NCI-H2196 treated with DMSO at 0.1 percent for 48 hours (cell line): ENCODE measurements around the gene NT5DC3.
A peak's percentile ranks its signal among the peaks of the same experiment; 100 is the strongest.

ENCODE experiments used
- DNase-seq: peaks from one replicate; lab custom pipeline; 2025; ENCODE audit not compliant: unreplicated experiment; lab: John Stamatoyannopoulos, UW

The NT5DC3 gene

DNA sequence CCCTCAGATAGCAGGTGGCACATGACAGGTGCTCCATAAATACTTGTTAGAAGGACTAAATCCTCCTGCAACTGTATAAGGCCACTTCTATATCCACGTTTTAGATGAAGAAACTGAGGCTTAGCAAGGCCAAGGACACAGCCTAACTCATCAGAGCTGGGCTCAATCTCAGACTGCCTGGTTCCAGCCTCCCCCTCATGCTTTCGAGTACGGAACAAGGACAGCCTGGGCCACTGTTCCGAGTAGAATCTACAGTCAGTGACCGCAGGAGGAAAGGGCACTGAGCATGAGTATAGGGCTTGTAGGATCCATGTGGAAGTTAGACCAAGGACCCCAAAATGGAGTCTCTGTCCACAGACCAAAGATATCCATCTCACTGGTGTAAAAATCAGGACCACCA is 84.6 kb downstream of the NT5DC3 start:
- no peak for DNase-seq

DNA sequence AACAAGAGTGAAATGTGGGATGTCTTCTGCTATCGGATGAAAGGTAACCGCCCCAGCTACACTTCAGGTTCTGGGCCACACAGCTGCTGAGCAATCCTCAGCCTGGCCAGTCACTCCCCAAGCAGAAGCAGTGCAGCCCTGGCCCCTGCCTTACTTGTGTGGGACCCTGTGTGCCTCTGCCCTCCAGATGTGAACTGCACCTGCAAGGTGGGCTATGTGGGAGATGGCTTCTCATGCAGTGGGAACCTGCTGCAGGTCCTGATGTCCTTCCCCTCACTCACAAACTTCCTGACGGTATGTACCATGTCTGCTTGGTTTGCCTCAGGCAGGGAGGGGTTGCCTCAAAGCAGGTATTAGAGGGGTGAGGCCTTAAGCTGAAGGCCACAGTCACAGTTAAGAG is 85.6 kb downstream of the NT5DC3 start:
- DNase-seq, result no peak

DNA sequence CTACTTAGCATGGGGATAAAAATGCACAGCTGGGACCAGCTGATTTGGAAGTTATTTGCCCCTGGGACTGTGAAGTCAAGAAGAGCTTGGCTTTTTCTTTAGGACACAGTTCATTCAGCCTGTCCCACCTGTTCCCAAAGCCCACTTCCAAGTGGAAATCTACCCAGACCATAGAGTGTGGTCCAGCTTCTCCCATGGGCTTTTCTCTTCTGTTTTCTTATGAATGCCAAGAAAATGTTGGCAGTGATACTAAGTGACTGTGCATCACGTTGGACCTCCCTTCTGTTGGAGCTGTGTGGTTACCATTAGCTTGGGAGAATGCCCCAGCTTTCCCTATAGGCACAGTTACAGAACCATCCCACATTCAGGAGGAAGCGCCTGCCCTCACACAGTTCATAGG is 89.4 kb downstream of the NT5DC3 start:
- DNase-seq, result no peak

DNA sequence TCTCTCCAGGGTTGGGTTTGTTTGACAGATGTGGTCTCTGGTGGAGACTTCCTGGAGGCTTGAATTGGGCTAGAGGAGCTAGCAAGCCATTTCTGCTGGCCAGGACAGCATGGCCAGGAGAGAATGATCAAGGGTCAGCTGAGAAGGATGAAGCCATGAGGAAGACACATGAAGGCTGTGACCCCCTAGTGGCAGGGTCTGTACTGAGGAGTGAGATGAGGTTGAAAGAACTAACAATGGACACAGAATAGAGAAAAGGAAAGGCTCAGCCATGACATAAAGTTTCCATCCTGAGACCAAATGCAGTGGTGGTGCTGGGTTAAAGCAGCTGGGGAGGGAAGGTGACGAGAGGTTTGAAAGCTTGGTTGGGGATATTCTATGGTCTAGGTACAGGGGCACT is 89.9 kb downstream of the NT5DC3 start:
- no peak for DNase-seq

DNA sequence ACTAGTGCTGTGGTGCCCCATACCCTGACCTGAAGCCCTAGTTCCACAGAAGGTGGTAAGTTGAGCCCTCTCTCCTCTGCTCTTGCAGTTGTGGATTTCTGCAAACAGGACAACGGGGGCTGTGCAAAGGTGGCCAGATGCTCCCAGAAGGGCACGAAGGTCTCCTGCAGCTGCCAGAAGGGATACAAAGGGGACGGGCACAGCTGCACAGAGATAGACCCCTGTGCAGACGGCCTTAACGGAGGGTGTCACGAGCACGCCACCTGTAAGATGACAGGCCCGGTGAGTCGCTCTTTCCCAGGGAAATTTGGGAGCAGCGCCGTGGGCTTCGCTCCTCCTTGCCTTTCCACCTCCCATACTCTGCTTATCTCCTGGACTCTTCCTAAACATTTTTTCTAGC is 92.2 kb downstream of the NT5DC3 start:
- DNase-seq, result no peak

DNA sequence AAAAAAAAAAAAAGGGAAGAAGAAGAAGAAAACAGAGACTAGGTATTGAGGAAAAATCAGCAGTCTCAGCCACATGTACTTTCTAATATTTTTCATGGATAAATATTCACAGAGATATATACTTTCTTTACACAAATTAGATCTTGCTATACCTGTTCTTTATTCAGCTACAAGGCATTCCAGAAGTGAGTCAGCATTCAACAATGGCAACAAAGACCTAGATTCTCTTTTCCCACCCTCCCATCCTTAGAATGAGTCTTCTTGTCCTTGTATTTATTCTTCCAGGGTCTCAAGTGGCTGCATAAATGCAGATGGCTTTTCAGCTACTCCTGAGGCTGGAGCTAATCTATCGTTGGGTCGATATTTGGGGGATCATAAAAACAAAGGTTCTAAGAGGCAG is 93.0 kb downstream of the NT5DC3 start:
- DNase-seq, result no peak

DNA sequence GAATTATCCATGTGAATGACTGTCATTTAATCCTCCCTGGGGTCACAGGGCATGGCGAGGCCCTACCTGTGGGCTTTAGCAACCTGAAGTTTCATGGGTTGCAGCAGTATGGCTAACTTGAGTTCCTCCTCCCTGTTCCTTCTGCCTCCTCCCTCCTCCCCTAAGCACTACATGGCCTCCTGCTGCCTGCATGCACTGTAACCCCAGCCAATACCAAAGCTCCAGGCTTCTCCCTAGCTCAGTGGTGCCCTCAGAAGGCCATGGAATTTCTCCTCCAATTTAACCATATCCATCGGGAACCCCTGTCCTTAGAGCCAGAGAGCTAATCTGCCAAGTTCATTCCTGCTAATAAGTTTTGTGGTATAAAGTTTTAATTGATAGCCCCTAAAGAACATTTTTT is 95.1 kb downstream of the NT5DC3 start:
- DNase-seq, result no peak

DNA sequence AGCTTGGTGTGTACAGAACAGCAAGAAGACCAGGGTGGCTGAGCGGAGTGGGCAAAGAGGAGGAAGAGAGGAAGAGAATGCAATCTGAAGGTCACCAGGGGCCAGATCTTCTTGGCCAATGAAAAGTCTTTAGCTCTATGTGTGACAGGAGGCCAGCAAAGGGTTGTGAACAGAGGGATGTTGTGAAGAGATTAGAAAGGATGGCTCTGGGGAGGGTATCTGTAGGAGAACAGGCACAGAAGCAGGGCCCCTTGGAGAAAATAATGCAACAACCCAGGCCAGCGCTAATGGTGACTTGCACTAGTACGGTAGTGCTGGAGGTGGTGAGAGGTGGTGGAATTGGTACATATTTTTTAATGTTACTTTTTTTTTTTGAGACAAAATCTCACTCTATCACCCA is 97.2 kb downstream of the NT5DC3 start:
- DNase-seq, result no peak

DNA sequence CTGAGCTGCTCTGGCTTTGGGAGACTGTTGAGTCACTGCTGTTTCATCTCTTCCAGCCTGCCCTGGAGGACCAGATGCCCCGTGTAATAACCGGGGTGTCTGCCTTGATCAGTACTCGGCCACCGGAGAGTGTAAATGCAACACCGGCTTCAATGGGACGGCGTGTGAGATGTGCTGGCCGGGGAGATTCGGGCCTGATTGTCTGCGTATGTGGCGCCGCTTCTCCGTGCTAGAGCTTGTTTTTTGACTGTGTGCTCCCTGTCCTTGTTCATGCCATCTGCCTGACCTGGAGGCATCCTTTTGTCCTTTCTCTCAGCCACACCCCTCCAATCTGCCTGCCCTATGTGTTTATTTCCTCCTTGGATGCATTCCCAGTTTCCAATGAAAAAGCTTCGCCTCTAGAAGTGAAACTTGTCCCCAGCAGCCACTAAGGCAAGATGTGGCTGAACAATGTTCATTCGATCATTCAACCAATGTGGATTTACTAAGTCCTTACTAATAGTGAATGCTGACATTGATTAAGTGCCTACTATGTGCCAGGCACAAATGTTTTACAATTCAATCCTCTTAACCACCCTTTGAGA is 98.6 kb downstream of the NT5DC3 start:
- peak; percentile 78 for DNase-seq

DNA sequence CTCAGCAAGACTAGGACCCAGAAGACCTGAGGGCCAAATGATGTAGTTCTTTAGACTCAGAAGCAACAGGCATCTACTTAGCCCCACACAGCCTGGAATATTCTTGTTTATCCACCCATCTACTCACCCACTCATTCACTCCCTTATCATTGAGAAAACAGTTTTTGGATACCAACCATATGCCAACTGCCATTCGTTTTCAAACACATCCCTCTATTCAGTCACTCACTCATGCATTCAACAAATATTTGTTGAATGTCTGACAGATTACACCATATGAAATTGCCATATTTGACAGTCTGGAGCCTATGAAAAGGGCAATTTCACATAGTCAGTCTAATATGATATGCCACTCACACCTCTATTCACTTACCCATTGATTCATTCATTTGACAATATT is 103.2 kb downstream of the NT5DC3 start:
- DNase-seq, result no peak

DNA sequence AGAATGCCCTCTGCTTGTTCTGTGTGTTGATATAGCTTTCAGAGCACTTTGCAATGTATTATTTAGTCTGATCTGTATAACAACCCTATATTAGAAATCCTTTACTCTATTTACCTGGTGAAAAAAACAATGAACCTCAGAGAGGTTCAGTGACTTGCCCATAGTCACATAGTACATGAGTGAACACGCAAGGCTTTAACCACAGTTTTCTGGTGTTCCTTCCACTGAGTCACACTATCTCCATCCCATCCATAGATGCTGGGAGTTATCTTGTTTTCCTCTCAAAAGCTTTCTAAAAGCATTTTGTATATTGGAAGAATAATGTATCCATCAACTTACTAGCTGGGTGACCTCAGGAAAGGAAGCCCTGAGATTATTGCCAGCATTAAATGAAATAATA is 104.5 kb downstream of the NT5DC3 start:
- DNase-seq, result no peak

DNA sequence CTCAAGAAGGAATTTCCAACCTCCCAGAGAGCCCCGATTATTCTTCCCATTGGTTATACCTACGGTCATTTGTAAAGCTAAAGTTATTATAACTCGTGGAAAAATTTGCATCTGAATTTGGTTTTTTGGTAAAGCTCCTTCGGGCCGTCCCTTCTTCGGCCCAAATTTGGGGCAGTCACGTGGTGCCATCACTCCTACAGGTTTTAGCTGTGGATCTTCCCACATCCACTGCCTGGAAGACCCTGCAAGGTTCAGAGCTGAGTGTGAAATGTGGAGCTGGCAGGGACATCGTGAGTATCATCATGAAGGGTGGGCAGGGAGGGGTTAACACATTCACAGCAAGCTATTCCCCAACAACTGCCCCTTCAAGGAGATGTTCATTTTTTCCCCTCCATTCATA is 105.7 kb downstream of the NT5DC3 start:
- no peak for DNase-seq

DNA sequence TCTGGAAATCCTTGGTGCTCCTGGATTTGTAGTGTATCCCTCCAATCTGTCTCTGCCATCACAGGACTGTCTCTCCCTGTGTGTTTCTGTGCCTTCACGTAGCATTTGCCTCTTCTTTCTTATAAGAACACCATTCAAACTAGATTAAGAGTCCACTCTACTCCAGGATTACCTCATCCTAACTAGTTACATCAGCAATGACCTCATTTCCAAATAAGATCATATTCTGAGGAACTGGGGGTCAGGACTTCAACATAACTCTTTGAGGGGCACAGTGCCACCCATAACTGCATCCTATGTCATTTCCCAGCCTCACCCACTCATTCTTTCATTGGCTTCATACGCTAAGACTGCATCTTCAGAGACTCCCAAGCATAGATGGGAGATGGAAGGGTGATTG is 106.2 kb downstream of the NT5DC3 start:
- no peak for DNase-seq

DNA sequence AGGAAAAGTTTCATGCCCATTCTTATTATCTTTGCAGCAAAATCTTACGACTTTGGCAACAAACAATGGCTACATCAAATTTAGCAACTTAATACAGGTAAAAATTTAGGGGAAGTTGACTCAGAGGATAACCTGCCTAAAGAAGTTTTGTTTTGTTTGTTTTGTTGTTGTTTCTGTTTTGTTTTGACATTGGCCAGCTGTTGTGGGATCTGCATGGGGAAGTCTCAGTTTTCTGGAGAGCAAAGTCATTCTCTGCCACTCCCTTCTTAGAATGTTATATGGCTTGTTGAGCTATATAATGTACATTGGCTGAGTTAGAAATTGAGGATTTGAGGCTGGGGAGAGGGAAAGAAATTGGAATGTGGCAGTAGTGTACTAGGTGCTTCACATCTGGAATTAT is 109.5 kb downstream of the NT5DC3 start:
- no peak for DNase-seq

DNA sequence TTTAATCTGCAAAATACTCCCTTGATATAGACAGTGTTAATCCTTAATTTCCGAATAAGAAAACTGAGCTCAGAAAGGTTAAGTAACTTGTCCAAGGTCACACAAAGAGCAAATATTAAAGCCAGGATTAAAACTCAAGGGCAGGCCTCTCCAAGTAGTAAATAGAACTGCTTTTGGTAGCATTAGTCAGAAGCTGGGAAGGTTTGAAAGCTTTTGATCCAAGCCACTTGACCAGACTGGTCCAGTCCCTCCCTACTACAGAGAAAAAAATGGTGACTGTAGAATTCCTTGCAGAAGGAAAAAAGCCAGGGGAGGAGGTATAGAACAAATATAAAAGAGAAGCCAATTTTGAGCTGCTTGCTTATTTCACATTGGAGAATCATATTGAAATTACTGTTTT is 111.5 kb downstream of the NT5DC3 start:
- no peak for DNase-seq

DNA sequence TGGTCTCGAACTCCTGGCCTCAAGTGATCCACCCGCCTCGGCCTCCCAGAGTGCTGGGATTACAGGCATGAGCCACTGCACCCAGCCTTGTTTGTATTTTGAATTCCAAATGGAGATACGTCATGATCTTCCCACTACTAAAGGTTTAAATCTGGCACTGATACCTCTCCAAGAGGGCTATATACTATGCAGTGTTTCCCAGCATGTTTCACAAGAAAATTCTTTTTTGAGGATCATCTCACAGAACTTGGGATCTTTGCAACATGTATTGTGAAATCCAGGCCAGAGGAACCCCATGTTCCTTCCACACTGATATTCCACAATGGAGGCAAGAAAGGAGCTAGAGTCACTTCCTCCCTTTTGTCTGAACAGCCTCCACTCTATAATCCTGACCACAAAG is 112.7 kb downstream of the NT5DC3 start:
- DNase-seq, result no peak

DNA sequence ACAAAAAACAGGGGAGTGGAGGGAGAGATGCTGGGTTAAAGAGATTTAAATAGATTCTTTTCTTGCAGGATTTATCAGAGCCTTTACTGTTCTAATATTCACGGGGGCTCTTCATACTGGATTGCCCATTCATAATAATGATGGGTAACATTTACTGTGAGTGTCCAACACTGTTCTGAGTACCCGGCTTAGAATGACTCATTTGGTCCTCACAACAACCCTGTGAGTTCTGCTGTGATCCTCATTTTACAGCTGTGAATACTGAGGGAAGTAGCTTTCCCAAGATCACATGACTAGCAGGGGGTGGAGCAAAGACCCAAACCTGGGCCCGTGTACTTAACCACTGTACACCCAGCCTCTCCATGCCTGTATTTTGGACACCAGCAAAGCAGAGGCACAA is 113.4 kb downstream of the NT5DC3 start:
- DNase-seq, result no peak

DNA sequence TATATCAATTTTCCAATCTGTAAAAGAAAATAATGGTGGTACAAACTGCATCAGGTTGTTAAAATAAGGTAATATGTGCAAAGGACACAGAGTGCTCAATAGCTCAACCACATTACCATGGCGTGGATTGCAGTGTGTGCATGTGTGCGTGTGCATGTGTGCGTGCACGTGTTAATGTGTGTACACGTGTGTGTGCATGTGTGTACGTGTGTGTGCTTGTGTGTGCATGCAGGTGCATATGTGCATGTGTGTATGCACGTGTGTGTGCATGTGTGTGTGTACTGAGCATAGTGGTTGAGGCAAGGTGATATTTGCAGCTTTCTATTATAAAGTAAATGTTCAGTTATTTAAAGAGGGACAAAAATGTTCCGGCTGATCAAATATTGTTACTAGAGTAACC is 115.6 kb downstream of the NT5DC3 start:
- no peak for DNase-seq
